ENCODE measurements around the gene CASP6.
"Not testable (repeated sequence)": the region's sequence is repeated elsewhere in the genome, so short reads cannot be mapped to it uniquely, and the experiment has no call there.

Gene CASP6

DNA sequence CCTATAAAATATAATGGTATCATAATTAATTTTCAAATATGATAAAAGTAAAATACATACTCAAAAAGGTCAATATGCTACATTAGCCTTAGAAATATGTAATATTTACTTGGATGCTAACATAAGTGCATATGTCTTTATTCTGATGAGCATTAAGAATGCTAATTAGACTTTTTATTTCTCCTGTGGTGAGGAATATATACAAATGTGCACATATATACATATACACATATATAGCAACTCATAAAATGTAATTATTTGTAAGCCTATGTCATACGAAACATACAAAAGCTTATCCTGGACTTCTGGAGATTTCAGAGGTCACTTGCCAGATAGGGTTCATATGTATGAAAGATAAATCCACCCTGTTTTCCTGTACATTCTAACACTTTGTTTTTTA, 15.5 kb upstream of the CASP6 start:
- DNase-seq, result no peak

DNA sequence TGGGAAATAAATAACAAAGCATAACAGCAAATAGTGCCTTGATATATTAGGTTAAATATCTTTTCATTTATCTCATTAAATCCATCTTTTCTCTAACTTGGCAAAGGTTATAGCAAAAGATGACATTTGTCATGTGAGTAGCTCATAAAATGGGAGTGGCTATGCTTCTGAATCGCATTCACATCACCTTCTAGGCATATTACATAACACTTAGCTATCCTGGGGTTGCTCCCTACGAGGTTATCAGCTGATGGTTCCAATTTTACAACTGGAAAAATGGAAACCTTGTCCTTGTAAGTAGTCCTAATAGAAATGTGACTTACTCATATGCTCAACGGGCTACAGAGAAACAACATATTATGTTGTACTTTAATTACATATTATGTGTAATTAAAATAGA, 10.3 kb upstream of the CASP6 start:
- no peak for DNase-seq

DNA sequence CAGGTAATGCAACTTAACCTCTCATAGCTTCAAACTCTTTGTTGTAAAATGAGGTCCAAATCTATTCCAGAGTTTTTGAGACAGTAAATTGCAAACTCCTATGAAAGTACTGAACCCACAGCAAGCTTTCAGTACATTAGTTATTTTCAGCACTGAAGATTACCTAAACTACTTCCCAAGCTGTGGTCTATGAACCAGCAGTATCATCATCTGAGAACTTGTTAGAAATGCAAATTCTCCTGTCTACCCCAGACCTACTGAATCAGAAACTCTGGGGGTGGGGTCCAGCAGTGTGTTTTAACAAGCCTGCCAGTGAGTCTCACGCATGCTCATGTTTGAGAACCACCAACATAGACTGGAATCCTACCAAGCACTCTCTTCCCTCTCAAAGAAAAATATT, 5.7 kb upstream of the CASP6 start:
- DNase-seq, result no peak

GRCh38 chr4:109708435-109708834, 5.2 kb upstream of the CASP6 start:
- DNase-seq, result no peak

DNA sequence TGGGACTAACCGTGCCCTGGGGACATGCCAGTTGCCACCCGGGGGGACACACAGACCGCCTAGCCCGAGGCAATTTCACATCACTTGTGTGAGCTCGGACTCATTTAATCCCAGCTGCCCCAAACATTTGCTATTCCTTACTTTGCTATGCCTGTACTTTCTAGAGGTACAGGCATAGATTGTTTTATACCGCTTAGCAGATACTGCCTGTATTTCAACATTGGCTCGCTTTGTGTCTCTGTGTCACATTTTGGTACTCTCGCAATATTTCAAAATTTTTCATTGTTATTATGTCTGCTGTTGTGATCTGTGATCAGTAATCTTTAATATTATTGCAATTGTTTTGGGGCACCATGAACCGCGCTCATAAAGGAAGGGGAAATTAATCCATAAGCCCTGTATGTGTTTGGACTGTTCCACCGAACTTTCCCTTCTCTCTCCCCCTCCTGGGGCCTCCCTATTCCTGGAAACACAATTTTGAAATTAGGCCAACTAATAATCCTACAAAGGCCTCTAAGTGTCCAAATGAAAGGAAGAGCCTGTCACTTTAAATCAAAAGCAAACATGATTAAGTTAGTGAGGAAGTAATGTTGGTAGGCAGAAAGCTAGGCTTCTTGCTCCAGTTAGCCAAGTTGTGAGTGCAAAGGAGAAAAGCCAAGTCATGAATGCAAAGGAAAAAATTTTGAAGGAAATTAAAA, 568 bp upstream of the CASP6 start:
- no peak for DNase-seq

- no peak for DNase-seq
Observed at GRCh38 chr4:109701566-109702410, 1.5 kb downstream of the CASP6 start.

GRCh38 chr4:109699553-109700225, 3.6 kb downstream of the CASP6 start:
- DNase-seq, result no peak

- DNase-seq, result no peak
Observed at GRCh38 chr4:109698656-109699055, 4.6 kb downstream of the CASP6 start.

GRCh38 chr4:109691411-109691920, 11.8 kb downstream of the CASP6 start:
- DNase-seq, result no peak

GRCh38 chr4:109690690-109691410, 12.4 kb downstream of the CASP6 start:
- DNase-seq, result no peak

DNA sequence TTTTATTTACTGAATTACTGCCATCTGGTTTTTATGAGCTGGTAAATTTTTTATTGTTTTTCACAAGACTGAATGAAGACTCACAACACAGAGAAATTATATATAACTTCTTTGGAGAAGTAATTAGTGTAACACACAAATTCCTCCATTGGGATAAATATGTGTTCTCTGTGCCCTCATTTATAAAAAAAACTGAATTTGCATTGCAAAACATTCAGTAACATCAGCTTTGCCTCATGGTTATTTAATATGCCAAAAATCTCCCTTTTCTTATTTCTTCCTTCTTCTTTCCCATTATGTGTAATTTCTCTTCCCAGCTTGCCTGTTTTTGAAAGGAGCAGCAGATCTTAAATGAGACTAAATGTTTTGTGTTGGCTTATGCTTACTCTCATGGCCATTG, 18.5 kb downstream of the CASP6 start:
- DNase-seq, result no peak

GRCh38 chr4:109683621-109684253, 19.5 kb downstream of the CASP6 start:
- no peak for DNase-seq

DNA sequence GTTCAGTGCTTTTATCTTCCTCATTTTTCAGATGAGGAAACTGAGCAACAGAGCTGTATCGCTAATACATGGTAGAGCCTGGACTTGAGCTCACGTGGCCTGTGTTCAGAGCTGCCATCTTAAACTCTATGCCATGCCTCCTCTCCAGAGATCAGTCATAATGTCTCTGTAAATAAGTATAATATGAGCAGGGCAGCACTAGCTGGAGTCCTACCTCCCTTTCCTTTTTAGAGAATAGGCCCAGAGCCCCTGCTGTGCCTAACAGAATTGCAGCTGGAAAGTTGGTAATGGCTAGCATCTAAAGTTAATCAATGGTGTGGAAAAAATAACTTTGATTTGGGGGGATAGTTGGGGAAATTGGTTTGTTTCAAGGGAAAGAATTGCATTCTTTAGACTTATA, 20.4 kb downstream of the CASP6 start:
- DNase-seq, result no peak

DNA sequence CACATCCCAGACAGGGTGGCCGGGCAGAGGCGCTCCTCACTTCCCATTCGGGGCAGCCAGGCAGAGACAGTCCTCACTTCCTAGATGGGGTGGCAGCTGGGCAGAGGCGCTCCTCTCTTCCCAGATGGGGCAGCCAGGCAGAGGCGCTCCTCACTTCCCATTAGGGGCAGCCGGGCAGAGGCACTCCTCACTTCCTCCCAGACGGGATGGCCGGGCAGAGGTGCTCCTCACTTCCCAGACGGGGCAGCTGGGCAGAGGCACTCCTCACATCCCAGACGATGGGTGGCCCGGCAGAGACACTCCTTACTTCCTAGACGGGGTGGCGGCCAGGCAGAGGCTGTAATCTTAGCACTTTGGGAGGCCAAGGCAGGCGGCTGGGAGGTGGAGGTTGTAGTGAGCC, 24.3 kb downstream of the CASP6 start:
- not testable (repeated sequence) for DNase-seq

GRCh38 chr4:109678472-109678871, 24.8 kb downstream of the CASP6 start:
- DNase-seq, result not testable (repeated sequence)

DNA sequence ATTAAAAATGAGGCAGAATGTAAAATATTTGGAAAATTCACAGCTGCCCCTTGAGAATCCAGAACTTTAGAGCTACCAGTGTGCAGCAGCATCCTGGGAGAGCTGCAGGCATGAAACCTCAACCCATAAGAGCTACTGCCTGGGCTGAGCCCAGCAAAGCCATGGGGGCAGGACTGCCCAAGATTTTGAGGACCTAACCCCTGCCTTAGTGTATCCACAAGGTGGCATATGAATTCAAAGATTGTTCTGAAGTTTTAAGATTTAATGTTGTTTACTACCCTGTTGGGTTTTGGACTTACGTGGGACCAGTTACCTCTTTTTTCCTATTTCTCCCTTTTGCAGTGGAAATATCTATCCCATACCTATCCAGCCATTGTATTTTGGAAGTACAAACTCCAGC, 26.4 kb downstream of the CASP6 start:
- no peak for DNase-seq

- DNase-seq, result no peak
Observed at GRCh38 chr4:109675843-109676242, 27.4 kb downstream of the CASP6 start.

DNA sequence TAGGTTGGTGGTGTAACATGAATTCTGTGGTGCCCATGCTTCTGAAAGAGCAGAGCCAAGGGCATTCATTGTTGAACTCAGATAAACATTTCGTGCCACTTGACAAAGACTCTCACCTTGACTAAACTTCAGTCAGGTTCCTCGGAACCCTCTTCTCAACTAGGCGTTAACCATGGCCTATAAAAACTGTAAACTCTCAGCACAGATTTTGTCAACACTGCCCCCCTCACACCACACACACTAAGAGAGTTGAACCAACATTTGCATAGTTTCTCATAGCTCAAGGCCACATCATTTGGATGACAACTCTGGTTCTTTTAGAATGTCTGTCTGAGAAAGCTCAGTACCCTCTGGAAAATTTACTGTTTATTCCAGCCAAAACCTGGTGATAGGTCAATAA, 28.1 kb downstream of the CASP6 start:
- DNase-seq, result no peak

DNA sequence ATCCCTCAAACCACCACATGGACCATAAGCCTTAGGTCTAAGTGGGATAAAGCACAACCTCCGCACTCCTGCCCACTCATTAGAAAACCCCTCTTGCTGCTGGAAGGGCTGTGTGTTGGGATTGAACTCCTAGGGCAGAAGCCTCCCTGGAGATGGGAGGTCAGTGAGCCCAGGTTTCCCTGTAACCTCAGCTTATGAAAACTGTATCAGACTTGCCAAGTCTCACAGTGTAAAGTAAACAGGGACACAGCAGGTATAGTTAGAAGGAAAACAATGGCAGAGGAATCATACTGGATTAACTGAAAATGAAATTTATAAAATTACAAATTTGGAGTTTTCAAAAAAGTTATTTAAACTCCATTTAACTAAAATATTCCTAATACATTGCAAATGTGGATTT, 29.9 kb downstream of the CASP6 start:
- DNase-seq, result no peak

DNA sequence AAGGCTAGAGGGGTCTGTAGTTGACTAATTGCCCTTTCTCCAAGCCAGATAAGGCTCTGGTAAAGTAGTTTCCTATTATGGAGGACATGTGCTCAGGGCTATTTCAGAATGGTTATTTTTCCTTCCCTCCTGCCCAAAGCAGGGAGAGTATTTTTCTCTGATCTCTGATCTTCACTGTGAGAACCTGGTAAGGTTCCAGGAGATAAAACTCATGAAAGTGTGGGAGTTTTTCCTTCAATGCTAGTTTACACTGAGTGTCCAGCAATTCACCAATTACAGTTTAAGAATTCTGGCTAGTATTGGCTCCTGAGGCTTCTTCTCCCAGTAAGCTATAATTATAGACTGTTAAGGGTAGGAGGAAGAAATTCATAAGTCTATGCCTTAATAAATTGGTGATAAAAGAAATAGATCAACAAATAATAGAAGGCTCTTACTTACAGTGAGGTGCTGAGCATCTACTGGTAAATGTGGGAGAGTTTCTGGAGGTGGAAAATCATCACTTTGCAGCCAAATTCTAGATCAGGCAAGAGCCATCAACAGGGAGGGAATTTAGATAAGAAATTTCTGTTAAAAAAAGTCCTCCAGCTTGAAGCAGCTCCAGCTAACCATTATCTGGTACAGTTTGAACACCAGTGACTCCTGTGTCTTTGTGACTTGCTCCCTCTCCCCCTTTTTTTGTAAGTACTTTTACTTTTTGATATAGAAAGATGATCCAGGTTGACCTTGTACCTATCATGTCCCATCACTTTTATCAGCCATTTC, 30.9 kb downstream of the CASP6 start:
- DNase-seq, result no peak

DNA sequence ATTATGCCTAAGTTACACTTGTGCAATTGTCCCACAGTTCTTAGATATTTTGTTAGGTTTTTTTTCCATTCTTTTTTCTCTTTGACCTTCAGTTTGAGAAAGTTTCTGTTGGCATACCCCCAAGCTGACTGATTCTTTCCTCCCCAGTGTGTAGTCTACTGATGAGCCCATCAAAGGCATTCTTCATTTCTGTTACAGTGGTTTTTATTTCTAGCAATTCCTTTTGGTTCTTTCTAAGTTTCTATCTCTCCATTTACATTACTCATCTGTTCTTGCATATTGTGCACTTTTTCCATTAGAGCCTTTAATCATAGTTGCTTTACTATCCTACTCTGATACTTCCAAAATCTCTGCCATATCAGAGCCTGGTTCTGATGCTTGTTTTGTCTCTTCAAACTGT, 31.9 kb downstream of the CASP6 start:
- DNase-seq, result no peak
